SH-SY5Y (cell line): ENCODE results near the gene EIF2B2.
A peak's percentile ranks its signal among the peaks of the same experiment; 100 is the strongest.

Experiments used
- GATA2 ChIP-seq: IDR thresholded peaks from 2 replicates; pipeline ENCODE4 v1.6.1; 2011; ENCODE audit warnings: mild to moderate bottlenecking, low read depth, low read length
- GATA3 ChIP-seq: IDR thresholded peaks from 2 replicates; pipeline ENCODE4 v1.6.1; 2011; ENCODE audit warnings: low read depth, mild to moderate bottlenecking, low read length, moderate library complexity

The EIF2B2 gene

GRCh38 chr14:75040507-75040906, 37.8 kb downstream of the EIF2B2 start:
- no peak for TF ChIP-seq GATA2

- no peak for TF ChIP-seq GATA3
- TF ChIP-seq GATA2: no peak
These were observed 38.2 kb downstream of the EIF2B2 start for GRCh38 chr14:75040959-75041358.

DNA sequence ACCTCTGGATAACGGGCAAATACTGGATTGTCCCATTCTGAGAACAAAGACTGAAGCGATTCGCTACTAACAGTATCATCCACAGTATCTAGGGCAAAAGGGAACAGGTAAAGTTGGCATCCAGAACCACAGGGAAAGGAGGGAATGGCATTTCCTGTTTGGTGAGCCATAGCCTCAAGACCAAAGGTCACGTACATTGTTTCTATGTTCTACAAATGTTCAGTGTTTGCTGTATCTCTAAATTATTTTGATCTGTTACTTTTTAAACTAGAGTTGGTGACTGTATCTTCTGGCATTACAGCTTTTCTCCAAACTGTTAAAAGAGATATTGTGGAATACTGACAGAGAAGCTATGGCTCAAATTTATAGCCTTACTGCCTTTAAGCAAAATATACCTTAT, 38.9 kb downstream of the EIF2B2 start:
- TF ChIP-seq GATA3 (no peak), GATA2 (no peak)

- TF ChIP-seq GATA3: no peak
- TF ChIP-seq GATA2: 0 out of 2 replicates have a peak, but pooled peaks have one; percentile 19
These were observed 39.3 kb downstream of the EIF2B2 start for GRCh38 chr14:75042035-75042434.

DNA sequence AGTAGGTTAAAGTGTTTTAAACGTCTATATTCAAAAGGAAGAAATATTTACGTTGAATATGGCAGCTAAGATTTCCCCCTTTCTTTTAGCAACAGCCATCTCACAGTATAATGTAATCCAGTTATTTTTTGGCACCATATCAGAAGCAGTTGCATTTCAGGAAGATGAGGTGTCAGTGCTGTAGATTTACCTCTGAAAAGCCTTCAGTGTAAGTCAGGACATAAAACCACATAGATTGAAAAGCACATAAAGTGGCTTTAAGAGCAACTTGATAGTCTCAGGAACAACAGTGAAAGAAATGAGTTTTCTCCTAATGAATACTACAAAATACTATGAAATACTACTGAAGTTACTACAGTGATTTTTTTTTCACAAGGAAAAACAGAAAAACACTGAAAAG, 41.6 kb downstream of the EIF2B2 start:
- TF ChIP-seq GATA2 (no peak), GATA3 (no peak)

GRCh38 chr14:75044752-75045151, 42.0 kb downstream of the EIF2B2 start:
- TF ChIP-seq GATA3: no peak
- peak; percentile 63 for TF ChIP-seq GATA2

- no peak for TF ChIP-seq GATA2
- no peak for TF ChIP-seq GATA3
These were observed 43.6 kb downstream of the EIF2B2 start for GRCh38 chr14:75046275-75046674.

- no peak for TF ChIP-seq GATA2
- no peak for TF ChIP-seq GATA3
These were observed 44.2 kb downstream of the EIF2B2 start for GRCh38 chr14:75046899-75047298.

DNA sequence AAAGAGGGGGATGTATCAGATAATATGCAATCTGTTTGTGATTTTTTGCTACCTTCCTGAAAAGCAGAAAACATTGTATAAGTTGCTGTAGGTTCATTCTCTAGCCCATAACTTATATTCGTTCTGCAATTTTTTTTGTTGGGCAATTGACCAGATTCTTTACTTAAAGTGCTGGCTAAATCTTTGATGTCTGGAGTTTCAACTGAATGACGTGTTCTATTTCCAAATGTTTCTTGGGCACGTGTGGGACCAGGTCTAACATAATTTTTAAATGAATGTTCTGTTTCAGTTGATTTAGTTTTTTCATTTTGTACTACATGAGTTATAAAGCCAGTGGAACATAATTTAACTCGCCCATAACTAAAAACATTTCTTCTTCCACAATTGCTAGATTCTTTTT, 44.8 kb downstream of the EIF2B2 start:
- TF ChIP-seq GATA3: no peak
- TF ChIP-seq GATA2: no peak

GRCh38 chr14:75048101-75048500, 45.4 kb downstream of the EIF2B2 start:
- TF ChIP-seq GATA2 (no peak), GATA3 (no peak)

DNA sequence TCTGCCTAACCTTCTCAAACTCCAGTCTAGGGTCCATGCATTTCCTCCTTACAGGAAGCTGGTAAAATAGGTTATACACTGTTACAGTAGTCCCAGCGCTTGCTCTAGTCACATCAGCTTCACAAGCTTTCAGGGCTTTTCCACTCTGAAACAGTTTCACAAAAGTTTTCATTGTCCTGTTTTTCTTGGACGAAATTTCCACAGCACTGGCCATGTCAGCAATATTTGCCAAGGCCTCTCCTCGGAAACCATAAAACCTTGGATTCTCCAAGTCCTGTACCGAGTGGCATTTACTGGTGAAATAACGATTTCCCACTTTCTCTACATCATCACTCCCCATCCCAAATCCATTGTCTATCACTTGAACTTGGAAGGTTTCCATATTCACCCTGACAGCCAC, 46.4 kb downstream of the EIF2B2 start:
- TF ChIP-seq GATA3: no peak
- TF ChIP-seq GATA2: no peak

- TF ChIP-seq GATA2 (no peak), GATA3 (no peak)
These were observed 47.0 kb downstream of the EIF2B2 start for GRCh38 chr14:75049731-75050201.

DNA sequence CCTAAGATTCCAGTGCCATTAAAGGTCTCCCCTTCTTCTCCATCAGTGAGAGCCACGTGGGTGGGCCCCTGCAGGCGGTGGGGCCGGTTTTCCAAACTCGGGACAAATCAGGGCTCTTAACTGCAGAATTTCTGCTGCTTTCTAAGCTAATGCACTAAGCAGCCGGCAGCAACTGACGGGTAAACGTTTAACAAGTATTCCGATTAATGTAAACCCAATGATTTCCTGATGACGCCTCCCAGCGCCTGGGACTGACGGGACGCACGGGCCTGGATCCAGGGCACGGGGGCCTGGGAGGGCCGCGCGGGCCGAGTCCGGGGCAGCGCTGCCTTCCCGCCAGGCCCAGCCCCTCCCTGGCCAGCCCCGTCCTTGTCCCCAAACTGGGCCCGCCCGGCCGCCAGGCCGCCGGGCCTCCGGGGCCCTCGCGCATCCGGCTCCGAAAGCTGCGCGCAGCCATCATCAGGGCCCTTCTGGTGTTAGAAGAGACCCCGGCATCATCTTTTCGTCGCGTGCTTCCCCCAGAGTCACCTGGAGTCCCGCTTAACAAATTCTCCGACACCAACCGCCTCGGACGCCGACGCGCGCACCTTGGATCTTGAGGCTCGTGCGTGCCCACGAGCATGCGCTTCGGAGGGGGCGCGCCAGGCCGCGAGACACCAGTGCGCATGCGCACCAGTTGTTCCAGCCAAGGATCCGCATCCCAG, 48.3 kb downstream of the EIF2B2 start, which contains the start of gene MLH3:
Gene MLH3 (minus strand): TSS at position 616 of the 704 bp plus-strand sequence. CDS start 1,812 bp downstream, outside the sequence.
- TF ChIP-seq GATA3 (no peak), GATA2 (peak; percentile 11; the same call in 1 of the 2 replicates)

DNA sequence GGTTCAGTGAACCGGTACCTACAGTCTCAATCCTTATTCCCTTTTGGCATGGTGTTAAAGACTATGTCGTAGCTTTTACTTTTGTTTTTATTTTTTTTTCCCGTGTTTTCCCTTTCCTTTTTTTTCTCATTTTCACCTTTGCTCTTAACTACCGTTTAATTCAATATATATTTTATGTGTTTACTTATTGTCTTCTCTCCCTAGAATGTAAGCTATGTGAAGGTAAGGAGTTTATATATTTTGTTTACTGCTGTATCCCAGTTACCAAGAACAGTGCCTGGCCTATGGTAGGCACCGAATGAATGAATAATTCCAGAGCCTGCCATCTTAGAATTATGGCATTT, 48.8 kb downstream of the EIF2B2 start:
- TF ChIP-seq GATA3 (no peak), GATA2 (no peak)

DNA sequence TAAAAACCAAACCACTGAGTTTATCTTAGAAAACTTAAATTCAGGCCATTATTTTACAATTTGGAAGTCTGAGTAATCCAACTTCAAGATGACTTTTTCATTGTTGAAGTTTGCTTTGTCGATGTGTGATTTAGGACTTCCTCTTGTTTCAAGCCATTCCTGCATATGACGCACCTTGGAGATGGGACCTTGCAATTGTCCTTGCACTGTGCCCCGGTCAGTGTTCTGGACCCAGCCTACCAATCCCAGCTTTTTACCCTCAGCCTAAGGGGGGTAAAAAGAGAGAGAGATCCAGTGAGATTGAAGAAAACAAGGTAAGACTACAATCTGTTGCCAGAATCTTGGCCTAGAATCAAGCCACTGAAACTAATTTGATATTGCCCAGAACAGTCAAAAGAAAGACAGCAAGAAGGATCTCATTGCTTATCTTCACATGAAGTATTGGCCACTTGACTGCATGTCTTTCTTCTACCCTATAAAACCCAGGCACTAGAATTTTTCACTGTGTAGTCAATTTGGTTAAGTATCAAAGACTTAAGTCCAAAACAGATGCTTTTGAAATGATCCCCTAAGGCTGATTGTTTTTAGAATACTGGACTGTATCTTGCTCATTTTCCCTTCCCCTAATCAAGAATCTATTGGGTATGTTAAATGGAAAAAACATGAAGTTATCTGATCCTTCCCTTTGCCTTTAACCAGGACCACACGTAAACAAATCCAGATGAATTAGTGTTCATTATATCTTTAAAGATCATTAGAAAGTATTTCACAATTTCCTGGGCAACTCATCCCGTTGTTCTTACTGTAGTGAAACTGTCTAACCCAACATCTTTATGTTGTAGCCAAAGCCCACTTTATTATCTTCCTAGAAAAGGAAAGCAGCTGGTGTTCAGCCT, 50.9 kb downstream of the EIF2B2 start:
- no peak; the same call in 1 of the 2 replicates for TF ChIP-seq GATA3
- no peak; the same call in 1 of the 2 replicates for TF ChIP-seq GATA2

DNA sequence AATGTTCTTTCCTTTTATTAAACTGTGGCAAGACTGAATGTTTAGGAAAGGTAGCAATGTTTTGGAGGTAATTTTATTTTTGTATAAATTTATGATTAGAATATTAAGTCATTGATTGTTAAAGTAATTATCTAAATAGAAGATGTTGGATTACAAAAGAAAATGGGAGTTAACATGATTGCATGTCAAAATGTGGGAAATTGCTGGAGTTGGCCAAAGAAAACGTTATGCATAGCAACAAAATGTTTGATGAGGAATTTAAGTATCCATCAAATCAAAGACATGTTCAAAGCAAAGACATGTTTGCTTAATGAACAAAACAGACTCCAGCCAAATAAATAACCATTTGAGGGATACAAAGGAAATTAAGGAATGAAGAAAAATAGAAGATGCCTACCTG, 51.7 kb downstream of the EIF2B2 start:
- TF ChIP-seq GATA3 (no peak), GATA2 (no peak)
